LNCaP clone FGC (cell line): ENCODE results near the gene CNTD1.
A peak's percentile ranks its signal among the peaks of the same experiment; 100 is the strongest.

Experiments
- DNase-seq: peaks from one replicate; pipeline ENCODE4 v3.0.0-alpha.2; 2011; ENCODE audit warnings: low read depth
- H3K4me3 ChIP-seq: 2 replicates; pipeline ENCODE4 v1.5.1; 2011; ENCODE audit warnings: mild to moderate bottlenecking, low read depth, low read length, control low read depth
- TF ChIP-seq, protein P1 (sequence below): IDR thresholded peaks from 2 replicates; pipeline ENCODE4 v1.5.1; 2012; ENCODE audit warnings: mild to moderate bottlenecking; ENCODE audit not compliant: control insufficient read depth, insufficient read depth; ENCODE audit errors: extremely low read depth

CNTD1 gene

DNA sequence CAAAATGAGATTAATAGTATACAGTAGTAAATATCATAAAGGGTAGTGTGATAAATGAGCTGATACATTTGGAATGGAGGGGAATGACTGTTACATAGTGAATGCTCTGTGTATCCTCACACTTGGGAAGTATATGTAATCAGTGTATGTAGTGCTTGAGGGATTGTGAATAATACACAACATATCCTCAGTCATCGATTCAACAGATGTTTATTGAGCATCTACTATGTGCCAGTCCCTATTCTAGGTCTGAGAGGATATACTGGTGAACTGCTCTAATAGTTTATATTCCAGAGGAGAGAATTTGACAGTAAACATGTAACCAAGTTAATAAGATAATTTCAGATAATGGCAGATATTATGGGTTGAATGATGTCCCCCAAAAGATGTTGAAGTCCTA is 28.8 kb downstream of the CNTD1 start:
- DNase-seq: no peak
- no peak overlapping the region for H3K4me3 ChIP-seq
- TF ChIP-seq, protein P1, sequence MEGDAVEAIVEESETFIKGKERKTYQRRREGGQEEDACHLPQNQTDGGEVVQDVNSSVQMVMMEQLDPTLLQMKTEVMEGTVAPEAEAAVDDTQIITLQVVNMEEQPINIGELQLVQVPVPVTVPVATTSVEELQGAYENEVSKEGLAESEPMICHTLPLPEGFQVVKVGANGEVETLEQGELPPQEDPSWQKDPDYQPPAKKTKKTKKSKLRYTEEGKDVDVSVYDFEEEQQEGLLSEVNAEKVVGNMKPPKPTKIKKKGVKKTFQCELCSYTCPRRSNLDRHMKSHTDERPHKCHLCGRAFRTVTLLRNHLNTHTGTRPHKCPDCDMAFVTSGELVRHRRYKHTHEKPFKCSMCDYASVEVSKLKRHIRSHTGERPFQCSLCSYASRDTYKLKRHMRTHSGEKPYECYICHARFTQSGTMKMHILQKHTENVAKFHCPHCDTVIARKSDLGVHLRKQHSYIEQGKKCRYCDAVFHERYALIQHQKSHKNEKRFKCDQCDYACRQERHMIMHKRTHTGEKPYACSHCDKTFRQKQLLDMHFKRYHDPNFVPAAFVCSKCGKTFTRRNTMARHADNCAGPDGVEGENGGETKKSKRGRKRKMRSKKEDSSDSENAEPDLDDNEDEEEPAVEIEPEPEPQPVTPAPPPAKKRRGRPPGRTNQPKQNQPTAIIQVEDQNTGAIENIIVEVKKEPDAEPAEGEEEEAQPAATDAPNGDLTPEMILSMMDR: no peak

DNA sequence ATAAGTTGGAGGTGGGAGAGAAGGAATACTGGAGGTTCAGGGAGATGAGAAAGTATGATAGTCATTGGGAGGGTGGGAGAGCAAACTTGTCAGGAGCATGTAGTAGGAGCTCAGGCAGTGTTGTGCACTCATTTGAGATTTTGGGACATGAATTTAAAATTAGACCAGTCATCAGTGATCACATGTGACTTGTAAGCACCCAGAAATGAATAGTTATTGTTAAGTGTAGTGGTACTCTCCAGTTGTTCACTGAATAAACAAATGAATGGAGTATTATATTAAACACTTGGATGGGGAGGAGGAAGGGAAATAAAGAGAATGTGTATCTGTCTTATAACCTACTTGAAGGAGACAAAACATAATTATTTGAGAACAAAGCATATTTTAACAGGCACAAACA is 32.3 kb downstream of the CNTD1 start:
- DNase-seq: no peak
- TF ChIP-seq, protein P1: no peak

DNA sequence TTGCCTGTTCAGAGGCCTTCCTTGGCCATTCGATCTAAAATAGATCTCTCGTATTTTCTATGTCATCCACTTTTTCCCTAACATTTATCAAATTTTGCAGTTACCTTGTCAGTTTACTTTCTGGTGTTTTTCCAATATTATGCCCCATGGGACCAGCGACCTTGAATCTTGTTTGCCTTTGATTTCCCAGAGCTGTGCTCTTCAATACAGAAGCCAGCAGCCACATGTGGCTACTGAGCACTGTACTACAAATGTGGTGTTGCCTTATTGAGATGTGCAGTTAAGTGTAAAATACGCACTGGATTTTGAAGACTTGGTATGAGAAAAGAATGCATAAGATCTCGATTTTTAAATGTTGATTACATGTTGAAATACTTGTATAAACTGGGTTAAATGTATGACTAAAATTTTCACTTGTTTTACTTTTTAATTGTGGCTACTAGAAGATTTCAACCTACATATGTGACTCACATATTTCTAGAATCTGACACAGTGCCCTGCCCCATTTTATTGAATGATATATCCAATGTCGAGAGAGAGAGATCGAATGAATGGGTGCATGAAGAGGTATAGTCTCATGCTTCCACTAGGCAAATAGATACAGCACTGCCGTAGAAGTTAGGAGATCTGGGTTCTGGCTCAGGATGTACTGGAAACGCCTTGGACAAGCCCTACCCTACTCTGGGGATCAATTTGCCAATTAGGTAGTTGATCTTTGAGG is 33.7 kb downstream of the CNTD1 start:
- no peak for DNase-seq
- peak overlapping the region; percentile 74 for H3K4me3 ChIP-seq
- TF ChIP-seq, protein P1: no peak

More for the DNA sequence above, 32.3 kb downstream of the CNTD1 start:
- no peak overlapping the region for H3K4me3 ChIP-seq

DNA sequence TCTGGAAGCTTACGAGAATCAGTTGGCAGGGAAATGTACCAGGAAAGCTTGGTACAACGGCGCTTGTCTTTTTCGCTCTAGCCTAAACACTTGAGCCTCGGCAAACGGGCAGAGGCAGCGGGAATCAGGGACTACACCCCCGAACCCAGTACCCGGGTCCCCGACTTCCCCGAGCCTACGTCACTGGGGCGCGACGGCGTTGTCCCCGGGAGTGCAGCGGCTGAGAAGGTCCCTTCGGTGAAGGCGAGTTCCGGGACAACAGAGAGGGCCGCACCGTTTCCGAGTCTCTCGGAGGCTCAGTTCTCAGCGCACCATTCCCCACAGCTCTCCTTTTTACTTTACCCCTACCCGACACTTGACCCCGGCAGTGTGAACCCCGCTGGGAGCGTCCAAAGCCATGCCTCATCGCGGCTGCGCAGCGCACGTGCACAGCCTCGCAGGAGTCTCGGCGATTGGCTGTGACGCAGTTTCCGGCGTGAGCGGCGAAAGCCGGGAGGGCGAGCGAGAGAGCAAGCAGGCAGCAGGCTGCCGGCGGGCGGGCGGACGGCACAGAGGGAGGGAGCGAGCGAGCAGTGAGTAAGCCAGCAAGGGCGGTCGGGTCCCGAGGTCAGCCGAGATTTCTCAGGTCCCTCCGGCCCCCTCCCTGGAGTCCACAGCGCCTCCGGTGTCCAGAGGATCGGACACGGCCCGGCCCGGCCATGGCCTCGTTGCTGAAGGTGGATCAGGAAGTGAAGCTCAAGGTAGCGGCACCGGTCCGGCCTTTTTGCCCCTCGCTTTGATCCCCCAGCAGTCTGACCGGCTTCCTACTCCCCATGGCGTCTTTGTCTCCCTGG is 34.5 kb downstream of the CNTD1 start, which contains the start of gene PSME3:
Gene PSME3, plus strand, starts transcription at position 464 of the 833 bp plus-strand sequence. Its CDS starts 235 bp downstream, at position 699.
- H3K4me3 ChIP-seq: peak within 1 kb of the TSS; percentile 74
- peak; percentile 54 for DNase-seq
- TF ChIP-seq, protein P1: no peak

DNA sequence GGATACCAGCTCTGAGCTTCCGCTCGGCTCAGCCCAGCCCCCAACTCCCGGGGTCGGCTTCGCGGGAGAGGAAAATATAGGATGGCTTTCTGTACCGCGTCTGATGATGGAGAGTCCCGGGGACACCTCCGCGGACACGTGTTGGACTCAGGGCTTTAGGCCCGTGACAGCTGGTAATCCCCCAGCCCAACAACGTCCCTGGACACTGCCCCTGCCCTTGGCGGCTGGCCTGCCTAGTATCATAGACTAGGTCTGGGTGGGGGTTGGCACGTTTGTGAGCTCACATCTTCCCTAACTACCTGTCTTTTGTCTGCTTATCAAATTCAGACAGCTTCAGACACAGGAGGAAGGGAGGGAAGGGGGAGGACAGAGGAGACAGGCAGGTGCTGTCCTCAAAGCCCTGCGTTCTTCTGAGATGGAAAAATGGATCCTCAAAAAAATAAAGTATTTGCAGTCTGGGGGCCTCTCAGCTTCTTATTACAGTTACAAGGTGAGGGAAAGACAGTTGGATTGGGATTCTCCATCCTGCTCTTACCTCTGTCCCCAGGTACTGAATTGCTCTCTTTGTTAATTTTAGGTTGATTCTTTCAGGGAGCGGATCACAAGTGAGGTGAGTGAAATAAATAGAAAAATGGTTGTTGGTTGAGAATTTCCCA is 35.2 kb downstream of the CNTD1 start:
- TF ChIP-seq, protein P1: no peak
- peak overlapping the region; percentile 74 for H3K4me3 ChIP-seq
- no peak for DNase-seq

DNA sequence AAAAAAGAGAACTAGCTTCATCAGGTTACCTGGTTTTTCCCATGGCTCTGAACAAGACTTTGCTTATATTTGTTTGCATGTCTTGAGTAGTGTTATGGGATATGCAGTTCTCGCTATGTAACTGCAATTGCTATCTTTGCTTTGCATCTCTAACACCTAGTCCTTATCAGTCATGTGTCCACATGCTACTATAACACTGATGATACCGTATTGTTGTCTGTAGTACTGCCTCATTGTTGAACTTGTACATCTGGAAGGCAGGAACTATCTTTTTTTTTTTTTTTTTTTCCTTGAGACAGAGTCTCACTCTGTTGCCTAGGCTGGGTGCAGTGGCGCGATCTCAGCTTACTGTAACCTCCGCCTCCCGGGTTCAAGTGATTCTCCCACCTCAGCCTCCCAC is 37.1 kb downstream of the CNTD1 start:
- no peak for DNase-seq
- TF ChIP-seq, protein P1: no peak
- H3K4me3 ChIP-seq: no peak overlapping the region
